Astrocyte of the cerebellum (primary cell): ENCODE data around the gene FMC1.
A peak's percentile ranks its signal among the peaks of the same experiment; 100 is the strongest.
"Not testable (repeated sequence)": the region's sequence is repeated elsewhere in the genome, so short reads cannot be mapped to it uniquely, and the experiment has no call there.

ENCODE experiments used
- DNase-seq: peaks from one replicate; pipeline ENCODE4 v3.0.0-alpha.2; 2011; ENCODE audit warnings: low read depth
- H3K4me3 ChIP-seq: 2 replicates; pipeline ENCODE4 v1.5.1; 2011; ENCODE audit warnings: mild to moderate bottlenecking, low read depth, low read length, moderate library complexity
- in situ Hi-C: cut with HindIII; loops from 2 replicates; pipeline ENCODE4 v1.10.0; 2017; ENCODE audit warnings: low sequenced_read_pairs
- TF ChIP-seq, protein P1 (sequence below): IDR thresholded peaks from 2 replicates; pipeline ENCODE4 v1.5.1; 2012; ENCODE audit warnings: low read length, low read depth, moderate library complexity, mild to moderate bottlenecking; ENCODE audit errors: missing control alignments

Gene FMC1

GRCh38 chr7:139329119-139329518 lies 12.0 kb upstream of the FMC1 start:
- no peak overlapping the region for H3K4me3 ChIP-seq
- no peak for DNase-seq
- TF ChIP-seq, protein P1, sequence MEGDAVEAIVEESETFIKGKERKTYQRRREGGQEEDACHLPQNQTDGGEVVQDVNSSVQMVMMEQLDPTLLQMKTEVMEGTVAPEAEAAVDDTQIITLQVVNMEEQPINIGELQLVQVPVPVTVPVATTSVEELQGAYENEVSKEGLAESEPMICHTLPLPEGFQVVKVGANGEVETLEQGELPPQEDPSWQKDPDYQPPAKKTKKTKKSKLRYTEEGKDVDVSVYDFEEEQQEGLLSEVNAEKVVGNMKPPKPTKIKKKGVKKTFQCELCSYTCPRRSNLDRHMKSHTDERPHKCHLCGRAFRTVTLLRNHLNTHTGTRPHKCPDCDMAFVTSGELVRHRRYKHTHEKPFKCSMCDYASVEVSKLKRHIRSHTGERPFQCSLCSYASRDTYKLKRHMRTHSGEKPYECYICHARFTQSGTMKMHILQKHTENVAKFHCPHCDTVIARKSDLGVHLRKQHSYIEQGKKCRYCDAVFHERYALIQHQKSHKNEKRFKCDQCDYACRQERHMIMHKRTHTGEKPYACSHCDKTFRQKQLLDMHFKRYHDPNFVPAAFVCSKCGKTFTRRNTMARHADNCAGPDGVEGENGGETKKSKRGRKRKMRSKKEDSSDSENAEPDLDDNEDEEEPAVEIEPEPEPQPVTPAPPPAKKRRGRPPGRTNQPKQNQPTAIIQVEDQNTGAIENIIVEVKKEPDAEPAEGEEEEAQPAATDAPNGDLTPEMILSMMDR: no peak
- in situ Hi-C loops: no loop called here

GRCh38 chr7:139330333-139331030 lies 10.7 kb upstream of the FMC1 start:
- H3K4me3 ChIP-seq: no peak overlapping the region
- TF ChIP-seq, protein P1: no peak
- in situ Hi-C loops: no loop called here
- DNase-seq: no peak

DNA sequence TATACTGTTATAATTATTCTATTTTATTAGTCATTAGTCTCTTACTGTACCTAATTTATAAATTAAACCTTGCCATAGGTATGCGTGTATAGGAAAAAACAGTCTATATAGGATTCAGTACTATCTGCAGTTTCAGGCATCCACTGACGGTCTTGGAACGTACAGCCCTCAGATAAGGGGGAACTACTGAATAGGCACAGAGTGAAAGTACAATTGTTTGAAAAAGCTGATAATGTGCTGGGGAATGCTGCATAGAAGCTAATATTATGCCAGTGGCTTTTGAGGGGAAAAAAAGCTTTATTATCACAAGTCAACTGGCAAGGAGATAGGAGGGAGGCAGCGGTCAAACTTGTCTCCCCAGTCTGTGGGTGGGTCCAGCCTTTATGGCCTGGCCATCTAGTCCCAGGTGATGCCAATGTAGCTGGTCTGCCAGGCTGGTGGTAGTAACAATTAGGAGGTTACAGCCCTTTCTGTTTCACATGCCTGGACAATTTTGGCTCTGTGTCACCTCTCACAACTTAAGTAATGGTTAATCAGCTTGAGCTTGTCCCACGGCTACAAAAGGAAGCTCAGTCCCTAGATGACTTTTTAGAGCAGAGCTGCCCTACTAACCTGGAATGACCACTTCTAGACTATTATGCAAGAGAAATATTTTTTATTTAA lies 8.3 kb upstream of the FMC1 start:
- no peak overlapping the region for H3K4me3 ChIP-seq
- no peak for DNase-seq
- in situ Hi-C loops: no loop called here
- TF ChIP-seq, protein P1: no peak

GRCh38 chr7:139333443-139333842 lies 7.7 kb upstream of the FMC1 start:
- H3K4me3 ChIP-seq, DNase-seq, in situ Hi-C loops: not testable (repeated sequence)

DNA sequence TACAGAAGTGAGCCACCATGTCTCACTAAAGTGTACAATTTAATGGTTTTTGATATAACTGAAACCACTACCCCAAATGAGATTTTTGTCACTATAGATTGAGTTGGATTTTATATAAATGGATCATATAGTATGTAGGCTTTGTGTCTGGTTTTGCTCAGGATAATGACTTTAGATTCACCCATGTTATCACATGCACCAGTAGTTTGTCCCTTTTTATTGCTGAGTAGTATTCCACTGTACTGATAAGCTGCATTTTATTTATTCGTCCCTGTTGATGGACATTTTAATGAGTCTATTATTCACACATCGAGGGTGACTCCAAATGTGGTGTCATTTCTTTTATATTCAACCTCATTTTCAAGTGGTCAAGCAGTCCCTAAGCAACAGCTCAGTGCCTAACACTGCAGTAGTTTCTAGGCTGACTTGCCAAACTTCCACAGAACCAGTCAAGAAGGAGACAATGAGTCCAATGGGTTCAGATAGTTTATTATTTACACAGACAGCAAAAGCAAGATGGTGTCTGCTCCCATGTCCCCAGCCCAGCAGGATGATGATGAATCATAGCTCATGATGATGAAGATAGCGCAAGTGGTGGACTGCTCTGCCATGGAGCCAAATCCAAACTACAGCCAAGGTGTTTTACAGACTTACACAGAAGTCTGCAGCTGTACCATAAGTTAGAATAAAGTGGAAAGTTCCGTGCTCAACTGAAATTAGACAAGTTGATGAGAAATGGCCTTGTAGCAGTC lies 6.6 kb upstream of the FMC1 start:
- in situ Hi-C loops: no loop called here
- TF ChIP-seq, protein P1: no peak
- H3K4me3 ChIP-seq: no peak overlapping the region
- no peak for DNase-seq

DNA sequence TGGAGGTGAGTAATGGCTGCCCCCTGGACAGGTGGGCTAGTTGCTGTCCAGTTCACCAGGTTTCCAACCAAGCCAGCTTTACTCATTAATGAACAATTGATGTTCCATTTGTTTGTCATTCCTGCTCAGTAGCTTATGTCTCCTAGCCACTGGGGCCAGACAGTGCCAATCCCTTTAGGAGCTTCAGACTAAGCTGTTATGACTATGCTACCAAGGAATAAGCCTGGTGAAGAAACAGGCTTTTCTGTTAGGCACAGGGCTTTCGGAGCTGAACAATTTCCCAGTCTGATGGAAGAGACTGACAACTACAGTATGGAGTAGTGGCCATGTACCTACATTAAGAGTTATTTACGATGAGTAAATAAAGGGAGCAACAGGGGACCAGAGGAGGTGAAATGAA lies 2.1 kb upstream of the FMC1 start:
- TF ChIP-seq, protein P1: no peak
- H3K4me3 ChIP-seq: no peak overlapping the region
- no peak for DNase-seq
- in situ Hi-C loops: no loop called here

GRCh38 chr7:139339698-139340036 lies 1.5 kb upstream of the FMC1 start:
- TF ChIP-seq, protein P1: no peak
- DNase-seq: no peak
- in situ Hi-C loops: no loop called here
- H3K4me3 ChIP-seq: peak overlapping the region; percentile 93
